GM20431 (cell line): ENCODE measurements around the gene MRC2.

Source experiments
- in situ Hi-C: fragments of 300-500 bp; cut with MseI, MboI; formaldehyde crosslinking; loops from one replicate; pipeline ENCODE4 v1.15.0; 2020; ENCODE audit warnings: low sequenced_read_pairs; ENCODE audit not compliant: unreplicated experiment

Gene MRC2

DNA sequence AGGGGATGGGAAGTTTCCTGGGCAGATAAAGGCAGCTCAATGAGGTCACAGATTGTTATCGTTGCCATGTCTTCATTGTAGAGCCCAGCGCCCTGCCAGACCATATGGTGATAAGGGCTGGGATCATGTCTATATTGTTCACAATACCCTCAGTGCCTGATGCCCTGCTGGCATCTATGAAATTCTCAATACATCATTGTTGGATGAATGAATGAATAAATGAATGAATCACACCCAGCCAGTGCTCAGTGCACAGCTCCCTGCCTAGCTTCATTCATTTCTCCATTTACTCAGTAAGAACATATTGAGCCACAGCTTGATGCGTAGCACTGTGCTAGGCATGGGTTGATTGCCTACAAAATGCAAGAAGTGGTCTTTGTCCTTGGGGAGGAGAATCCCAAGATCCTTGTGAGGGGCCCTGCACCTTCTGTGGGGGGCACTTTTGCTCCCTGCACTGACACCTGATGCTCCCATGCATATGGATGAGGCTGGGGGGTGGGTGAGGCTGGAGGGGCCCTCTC lies 29.7 kb downstream of the MRC2 start:
- in situ Hi-C loops, result no loop called here

DNA sequence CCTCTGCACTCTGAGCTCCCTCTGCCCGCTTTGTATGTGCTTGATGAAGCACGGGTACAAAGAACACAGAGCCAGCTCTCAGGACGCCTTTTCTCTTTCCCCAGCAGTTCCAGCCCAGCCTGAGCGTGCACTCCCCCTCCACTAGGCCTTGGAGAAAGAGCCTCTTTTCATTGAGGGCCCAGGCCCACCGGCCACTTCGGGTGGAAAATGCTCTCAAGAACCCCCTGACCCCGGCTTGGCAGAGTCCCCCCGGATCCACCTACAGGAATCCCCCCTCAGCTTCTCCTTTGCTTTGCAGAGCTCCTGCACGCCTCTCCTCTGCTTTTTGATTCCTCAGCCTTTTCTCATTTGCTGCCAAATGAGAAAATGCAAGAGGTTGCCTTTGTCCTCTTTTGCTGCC lies 30.2 kb downstream of the MRC2 start:
- in situ Hi-C loops, result no loop called here

- in situ Hi-C loops, result no loop called here
Observed at GRCh38 chr17:62658136-62658920, 30.9 kb downstream of the MRC2 start.

GRCh38 chr17:62660629-62661118 lies 33.2 kb downstream of the MRC2 start:
- in situ Hi-C loops, result no loop called here

DNA sequence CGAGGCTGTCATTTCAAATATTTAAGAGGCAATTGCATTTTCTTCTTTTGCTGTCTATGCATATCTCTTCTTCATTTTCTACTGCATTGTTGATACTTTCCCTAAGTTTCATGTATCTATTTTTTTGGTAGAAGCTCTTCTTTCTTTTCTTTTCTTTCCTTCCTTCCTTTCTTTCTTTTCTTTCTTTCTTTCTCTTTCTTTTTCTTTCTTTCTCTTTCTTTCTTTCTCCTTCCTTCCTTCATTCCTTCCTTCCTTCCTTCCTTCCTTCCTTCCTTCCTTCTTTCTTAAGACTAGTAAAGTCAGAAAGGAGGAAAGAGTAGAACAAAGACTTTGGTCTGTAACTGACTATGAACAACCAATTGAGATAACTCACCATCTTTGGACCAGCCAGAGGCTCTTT lies 33.9 kb downstream of the MRC2 start:
- in situ Hi-C loops, result no loop called here

DNA sequence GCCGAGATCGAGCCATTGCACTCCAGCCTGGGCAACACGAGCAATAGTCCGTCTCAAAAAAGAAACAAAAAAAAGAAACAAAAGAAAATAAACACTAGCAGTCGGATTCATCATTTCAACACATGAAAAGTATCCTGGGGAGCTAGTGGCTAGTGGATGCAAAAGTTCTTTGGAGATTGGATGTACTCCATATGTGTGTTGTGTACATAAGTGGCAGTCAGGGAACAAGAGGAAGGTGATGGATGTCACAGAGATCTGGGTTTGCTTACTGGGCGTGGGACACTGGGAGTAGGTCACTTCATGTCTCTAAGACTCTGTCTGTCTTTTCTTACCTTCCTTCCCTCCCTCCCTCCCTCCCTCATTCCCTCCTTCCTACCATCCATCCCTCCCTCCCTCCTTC lies 35.4 kb downstream of the MRC2 start:
- in situ Hi-C loops, result no loop called here

GRCh38 chr17:62663304-62663703 lies 35.8 kb downstream of the MRC2 start:
- in situ Hi-C loops, result no loop called here

DNA sequence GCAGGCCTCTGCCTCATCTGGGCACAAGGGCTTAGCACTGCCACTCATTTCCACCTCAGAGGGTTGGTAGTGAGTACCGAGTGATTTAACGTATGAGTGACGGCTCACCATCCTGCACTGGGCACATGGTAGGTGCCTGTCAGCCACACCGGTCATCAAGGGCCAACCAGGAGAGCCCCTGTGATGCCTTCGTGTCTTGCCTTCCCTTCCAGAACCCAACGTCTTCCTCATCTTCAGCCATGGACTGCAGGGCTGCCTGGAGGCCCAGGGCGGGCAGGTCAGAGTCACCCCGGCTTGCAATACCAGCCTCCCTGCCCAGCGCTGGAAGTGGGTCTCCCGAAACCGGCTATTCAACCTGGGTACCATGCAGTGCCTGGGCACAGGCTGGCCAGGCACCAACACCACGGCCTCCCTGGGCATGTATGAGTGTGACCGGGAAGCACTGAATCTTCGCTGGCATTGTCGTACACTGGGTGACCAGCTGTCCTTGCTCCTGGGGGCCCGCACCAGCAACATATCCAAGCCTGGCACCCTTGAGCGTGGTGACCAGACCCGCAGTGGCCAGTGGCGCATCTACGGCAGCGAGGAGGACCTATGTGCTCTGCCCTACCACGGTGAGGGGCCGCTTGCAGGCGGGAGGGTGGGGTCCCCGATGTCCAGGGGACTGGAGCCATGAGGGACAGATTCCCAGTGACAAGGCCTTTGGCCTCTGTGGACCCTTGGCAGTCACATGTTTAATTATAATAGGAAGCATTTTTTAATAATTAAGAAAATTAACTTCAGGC lies 37.1 kb downstream of the MRC2 start:
- in situ Hi-C loops, result no loop called here

DNA sequence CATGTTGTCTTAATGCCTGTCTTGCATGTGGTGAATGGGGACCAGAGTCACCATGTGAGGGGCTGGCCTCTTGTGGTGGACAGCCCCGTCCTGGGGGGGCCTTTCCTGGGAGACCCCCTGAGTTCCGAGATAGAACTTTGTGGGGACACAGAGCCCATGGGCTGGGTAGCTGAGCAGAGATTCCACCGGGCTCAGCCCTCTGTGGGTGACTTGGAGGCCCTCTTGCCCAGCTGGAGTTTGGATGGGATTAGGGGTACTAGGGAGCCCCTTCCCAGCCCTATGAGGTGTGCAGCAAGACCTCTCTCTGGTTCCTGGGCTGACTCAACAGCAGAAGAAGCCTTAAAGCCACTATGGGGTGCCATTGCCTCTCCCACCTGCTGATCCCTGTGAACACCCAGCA lies 38.1 kb downstream of the MRC2 start:
- in situ Hi-C loops, result no loop called here

DNA sequence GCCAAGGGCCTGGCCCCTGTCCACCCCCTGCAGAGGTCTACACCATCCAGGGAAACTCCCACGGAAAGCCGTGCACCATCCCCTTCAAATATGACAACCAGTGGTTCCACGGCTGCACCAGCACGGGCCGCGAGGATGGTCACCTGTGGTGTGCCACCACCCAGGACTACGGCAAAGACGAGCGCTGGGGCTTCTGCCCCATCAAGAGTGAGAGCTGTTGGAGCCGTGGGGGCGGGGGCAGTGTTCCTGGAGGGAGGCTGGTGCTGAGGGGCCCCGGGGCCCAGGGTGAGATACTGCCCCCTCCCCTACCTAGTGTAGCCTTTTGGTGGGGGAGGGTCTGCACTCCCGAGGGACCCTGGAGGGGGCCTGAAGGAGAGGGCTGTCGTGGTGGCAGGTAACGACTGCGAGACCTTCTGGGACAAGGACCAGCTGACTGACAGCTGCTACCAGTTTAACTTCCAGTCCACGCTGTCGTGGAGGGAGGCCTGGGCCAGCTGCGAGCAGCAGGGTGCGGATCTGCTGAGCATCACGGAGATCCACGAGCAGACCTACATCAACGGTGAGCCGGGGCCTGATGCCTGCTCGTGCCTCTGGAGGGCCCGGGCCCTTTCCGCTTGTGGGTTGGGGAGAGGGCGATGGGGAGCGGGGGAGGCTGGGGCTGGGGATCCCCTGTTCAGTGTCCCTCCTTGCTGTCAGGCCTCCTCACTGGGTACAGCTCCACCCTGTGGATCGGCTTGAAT lies 38.8 kb downstream of the MRC2 start:
- in situ Hi-C loops, result no loop called here

DNA sequence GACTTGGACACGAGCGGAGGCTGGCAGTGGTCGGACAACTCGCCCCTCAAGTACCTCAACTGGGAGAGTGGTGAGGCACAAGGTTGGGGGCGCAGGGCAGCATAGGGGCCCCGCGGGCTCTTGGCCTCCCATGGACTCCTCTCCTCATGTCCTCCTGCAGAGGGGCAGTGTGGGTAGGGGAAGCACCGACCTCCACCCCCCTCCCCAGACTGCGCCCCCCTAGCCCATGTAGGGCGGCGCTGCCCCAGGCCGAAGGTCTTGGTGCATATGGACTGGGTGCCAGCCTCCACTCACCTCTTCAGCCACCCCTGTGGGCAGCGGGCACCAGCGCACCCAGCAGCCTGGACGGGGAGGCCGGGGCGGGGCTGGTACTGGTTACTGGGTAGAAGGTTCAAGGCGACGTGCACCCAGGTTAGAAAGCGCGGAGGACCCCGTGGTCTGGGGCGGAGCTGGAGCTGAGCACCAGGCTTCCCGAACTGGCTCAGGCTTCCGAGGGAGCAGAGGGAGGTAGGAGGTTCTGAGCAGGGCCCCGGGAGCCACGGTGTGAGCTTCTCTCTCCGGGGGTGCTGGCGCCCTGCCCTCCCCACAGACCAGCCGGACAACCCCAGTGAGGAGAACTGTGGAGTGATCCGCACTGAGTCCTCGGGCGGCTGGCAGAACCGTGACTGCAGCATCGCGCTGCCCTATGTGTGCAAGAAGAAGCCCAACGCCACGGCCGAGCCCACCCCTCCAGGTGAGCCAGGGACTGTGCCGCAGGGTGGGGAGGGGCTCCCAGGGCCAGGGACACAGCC lies 39.5 kb downstream of the MRC2 start:
- in situ Hi-C loops, result no loop called here

GRCh38 chr17:62668091-62668804 lies 40.8 kb downstream of the MRC2 start:
- in situ Hi-C loops, result no loop called here

DNA sequence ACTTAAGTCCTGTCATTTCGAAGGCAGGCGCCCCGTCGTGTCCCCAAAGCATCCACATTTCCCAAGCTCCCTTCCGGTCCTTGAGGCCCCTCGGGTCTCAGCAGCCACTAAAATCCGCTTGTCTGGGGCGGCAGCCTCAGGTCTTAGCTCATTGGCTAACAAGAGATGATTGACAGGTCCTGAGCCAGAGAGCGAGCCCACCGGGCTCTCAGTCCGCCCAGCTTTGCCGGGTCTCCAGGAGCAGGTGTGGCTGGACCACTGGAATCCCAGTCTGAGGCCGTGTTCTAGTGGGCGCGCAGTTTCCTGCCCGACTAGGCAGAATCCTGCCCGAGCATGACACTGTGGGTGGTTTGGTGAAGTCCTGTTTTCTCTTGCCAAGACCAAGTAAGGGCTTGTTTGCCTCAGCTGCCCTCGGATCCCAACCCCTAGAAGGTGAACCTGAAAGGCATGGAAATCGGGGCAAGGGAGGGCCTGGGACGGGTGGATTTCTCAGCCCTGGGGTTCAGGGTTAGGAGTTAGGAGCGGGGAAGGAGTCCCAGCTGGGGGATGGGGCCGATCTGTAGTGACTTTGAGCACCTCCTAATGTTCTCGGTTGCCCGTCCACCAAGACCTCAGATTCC lies 42.8 kb downstream of the MRC2 start:
- in situ Hi-C loops, result no loop called here

DNA sequence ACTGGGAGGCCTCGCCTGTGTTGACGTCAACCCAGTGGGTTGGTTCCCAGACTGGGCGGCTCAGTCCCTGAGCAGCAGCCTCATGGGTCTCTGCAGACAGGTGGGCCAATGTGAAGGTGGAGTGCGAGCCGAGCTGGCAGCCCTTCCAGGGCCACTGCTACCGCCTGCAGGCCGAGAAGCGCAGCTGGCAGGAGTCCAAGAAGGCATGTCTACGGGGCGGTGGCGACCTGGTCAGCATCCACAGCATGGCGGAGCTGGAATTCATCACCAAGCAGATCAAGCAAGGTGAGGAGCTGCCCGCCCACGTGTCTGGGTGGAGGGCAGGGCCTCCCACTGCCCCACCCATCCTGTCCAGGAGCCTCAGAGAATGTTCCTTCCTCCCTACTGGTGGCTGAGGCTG lies 44.1 kb downstream of the MRC2 start:
- in situ Hi-C loops, result no loop called here

DNA sequence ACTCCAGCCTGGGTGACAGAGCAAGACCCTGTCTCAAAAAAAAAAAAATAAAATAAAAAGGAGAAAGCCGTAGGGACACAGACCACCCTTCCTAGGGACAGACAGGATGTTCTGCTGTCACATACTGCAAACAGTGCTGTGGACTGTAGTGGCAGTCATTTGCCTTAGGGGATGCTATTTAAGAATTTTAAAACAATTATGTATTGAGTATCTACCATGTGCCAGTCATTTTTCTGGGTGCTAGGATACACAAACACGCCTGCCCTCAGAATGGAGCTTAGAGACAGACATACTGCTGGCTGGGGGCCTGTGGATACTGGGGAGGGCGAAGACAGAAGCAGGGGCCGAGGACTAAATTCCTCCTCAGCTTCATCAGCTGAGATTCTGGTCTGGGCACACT lies 45.5 kb downstream of the MRC2 start:
- in situ Hi-C loops, result no loop called here

- in situ Hi-C loops, result no loop called here
Observed at GRCh38 chr17:62673614-62674362, 46.3 kb downstream of the MRC2 start.

DNA sequence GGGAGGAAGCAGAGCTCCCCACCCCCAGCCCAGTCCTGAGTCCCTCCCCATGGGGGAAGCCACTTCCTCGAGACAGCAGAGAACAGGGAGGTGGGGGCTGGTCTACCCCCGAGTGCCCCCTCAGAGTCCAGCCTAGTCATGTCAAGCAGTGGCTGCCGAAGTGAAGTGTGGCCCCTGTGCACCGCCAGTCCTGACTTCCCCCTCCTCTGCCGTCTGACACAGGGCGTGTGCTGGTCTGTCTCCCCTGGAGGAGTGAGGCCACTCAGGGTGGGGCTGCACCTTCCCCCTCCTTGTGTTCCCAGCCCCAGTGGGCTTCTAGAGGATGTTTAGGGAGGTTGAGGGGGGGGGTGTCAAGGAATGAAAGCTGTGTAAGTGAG lies 46.9 kb downstream of the MRC2 start:
- in situ Hi-C loops, result no loop called here

GRCh38 chr17:62674841-62675240 lies 47.4 kb downstream of the MRC2 start:
- in situ Hi-C loops, result no loop called here
